NCI-H146 treated with DMSO at 0.1 percent for 48 hours (cell line): ENCODE results near the gene SRSF6.
"Not testable (repeated sequence)": the region's sequence is repeated elsewhere in the genome, so short reads cannot be mapped to it uniquely, and the experiment has no call there.

Experiments used
- DNase-seq: peaks from one replicate; lab custom pipeline; 2025; ENCODE audit not compliant: unreplicated experiment; lab: John Stamatoyannopoulos, UW

Gene SRSF6

DNA sequence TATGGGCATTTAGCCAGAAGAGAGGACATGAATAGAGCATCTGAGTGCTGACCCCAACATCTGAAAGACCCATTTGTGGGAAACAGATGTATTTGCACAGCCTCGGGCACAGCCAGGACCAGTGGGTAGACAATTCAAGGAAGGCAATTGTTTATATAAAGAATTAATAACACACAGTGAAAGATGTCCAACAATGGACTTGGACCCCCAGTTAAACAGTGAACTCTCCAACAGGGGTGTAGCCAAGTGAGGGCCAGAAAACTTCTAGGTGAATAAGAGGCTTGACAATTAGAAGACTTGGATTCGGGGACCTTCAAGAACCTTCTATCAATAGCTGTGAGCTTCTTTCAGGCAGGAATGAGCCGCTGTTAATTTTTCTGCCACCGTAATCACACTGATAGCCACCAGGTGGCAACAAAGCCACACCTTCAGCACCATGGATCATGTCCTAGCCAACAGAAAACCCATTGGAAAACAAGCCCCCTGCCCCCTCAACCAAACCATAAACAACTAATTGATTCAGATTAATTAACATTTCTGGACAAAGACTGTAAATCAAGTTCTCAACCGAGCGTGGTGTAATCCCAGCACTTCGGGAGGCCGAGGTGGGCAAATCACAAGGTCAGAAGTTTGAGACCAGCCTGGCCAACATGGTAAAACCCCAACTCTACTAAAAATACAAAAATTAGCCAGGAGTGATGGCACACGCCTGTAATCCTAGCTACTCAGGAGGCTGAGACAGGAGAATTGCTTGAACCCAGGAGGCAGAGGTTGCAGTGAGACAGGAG, 8.8 kb upstream of the SRSF6 start:
- DNase-seq = peak; percentile 42

DNA sequence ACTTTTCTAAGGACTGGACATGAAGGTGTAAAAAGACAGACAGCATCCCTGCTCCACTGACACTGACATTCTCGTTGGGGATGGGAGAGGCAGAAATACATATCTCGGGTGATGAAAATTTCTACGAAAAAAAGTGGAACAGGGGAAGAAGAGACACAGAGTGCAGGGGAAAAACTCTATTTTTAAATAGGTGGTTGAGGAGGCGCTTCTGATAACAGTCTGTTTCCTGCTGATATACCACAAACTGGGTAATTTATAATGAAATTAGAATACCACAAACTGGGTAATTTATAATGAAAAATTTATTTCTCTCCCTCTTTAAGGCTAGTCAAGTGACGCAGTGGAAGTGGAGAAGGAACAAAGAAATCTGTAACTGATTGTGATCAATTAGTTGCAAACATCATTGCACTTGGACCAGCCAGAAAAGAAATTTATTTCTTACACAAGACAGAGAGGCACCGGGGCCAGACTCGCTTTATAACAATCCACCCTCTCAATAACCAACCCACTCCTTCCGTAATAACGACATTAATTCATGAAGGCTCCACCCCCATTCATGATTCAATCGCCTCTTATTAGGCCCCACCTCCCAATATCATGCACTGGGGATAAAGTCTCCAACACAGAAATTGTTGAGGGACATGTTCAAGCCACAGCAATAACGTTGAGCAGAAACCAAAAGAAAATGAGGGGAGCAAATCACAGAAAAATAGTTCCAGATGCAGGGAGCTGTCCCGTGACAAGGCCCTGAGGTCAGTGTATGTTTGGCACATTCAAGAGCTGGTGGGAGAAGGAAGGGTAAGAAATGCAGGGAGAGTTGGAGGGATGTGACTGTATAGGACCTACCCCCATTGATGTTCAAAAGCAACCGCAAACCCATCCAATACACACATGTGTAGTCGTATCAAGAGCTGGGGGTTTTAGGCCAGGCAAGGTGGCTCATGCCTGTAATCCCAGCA, 6.6 kb upstream of the SRSF6 start:
- no peak for DNase-seq

- DNase-seq = no peak
These were observed 5.1 kb upstream of the SRSF6 start for GRCh38 chr20:43452404-43453126.

GRCh38 chr20:43456252-43456651, 1.4 kb upstream of the SRSF6 start:
- not testable (repeated sequence) for DNase-seq

DNA sequence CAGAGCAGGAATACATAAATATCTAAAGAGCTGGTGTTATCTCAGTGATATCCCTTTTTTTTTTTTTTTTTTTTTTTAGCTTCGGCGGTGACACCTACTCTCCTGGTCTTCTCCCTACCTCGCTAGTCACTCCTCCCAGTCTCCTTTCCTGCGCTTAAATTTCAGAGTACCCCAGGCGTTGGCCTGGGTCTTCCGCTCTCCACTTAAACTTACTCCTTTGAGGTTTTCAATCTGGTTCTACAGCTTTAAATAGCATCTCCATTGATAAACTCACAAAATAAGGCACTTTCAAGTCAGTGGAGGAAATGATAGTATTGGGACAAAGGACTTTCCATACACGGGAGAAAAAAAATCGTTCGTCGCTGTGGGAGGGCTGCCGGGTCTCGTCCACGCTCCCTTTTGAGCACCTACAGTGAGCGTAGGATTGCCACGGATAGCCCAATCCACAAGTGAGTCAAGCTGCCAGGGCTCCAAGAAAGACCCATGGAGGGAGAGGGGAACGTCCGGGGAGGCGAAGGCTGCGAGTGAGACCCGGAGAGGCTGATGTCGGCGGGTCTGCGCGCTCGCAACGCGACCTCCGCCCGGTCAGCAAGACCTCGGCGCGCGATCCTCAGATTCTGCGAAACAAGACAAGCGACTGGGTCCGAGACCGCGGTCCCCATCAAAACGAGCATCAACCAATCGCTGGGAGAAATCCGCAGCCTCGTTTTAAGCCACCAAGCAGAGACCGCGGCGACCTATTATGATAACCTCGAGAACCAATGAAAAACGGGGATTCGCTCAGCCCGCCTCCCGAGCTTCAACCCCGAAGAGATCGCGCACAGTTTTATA, 672 bp upstream of the SRSF6 start:
- peak; percentile 96 for DNase-seq

DNA sequence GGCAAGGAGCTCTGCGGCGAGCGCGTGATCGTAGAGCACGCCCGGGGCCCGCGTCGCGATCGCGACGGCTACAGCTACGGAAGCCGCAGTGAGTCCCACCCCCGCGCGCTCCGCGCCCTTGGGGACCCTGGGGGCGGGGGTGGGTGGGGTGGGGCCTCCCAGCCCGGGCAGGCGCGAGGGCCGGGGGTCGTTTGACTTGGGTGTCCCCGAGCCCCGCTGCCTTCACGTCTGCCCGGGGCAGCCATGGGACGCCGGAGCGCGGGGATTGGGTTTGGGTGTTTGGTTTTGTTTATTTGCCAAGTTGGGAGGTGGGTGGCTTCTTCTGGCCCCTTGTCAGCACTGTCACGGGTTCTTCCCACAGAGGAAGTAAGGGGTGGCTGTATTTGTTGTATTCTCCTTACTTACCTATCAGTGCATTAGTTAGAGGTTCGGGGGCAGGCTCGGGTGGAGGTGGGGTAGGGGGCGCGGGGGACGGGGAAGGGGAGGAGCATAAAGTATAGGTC, 777 bp downstream of the SRSF6 start:
- DNase-seq = no peak

GRCh38 chr20:43459022-43459942, 1.6 kb downstream of the SRSF6 start:
- DNase-seq = no peak

DNA sequence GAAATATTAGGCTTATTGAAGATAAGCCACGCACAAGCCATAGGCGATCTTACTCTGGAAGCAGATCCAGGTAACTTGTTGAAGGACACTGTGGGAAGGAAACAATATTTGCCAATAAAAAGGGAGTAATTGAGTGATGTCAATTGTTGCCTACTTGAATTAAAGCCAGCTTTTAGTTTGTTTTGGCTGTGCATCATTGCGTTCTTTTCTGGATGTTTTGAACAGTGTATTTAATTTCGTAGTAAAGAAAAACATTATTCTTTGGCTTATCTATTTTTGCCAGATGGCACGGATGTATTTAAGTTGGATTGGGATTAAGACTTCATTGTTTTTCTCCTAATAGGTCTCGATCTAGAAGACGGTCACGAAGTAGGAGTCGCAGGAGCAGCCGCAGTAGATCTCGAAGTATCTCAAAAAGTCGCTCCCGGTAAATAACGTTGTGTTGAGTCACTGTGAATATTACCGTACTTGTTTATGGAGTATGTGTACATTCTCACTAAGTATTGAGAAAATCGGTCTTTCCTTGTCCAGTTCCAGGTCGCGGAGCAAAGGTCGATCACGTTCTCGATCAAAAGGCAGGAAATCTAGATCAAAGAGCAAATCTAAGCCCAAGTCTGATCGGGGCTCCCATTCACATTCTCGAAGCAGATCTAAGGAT, 2.6 kb downstream of the SRSF6 start:
- no peak for DNase-seq

GRCh38 chr20:43460830-43461200, 3.1 kb downstream of the SRSF6 start:
- DNase-seq = no peak

- no peak for DNase-seq
These were observed 4.4 kb downstream of the SRSF6 start for GRCh38 chr20:43461894-43462659.

- DNase-seq = no peak
These were observed 5.2 kb downstream of the SRSF6 start for GRCh38 chr20:43462660-43463526.

GRCh38 chr20:43463527-43464218, 6.0 kb downstream of the SRSF6 start:
- no peak for DNase-seq

- no peak for DNase-seq
These were observed 6.6 kb downstream of the SRSF6 start for GRCh38 chr20:43464219-43464790.

GRCh38 chr20:43465625-43465943, 7.9 kb downstream of the SRSF6 start:
- DNase-seq = no peak

GRCh38 chr20:43467589-43467988, 9.9 kb downstream of the SRSF6 start:
- DNase-seq = no peak

DNA sequence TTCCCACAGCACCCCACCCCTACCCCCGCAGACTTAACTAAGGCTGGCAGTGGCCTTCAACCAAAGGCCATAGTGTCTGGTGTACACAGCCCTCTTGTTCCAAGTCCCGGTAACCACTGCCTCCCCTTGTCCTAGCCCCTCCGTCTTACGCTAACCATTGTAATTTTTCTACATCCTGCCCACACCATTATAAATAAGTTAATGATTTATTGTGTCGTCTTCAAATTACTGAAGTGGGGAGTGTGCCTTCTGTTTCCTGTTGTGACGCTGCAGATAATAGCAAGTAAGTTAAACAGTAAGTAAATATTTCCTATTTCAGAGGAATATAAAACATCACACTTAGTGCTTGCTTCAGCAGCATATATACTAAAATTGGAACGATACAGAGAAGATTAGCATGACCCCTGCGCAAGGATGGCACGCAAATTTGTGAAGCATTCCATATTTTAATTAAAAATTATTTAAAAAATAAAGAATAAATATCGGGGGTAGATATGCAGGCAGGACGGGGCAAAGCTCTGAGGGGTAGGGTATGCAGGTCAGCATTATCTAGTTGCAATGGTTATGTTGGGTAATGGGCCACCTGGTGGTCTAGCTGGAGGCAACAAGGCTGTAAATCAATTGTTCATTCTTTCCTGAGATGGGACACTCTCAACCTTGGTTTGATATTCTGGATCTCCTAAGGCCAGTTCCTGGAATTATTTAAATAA, 15.1 kb downstream of the SRSF6 start:
- no peak for DNase-seq
